GM12874 (cell line): ENCODE results near the gene KIF1B.

ENCODE experiments used
- CTCF ChIP-seq: IDR thresholded peaks from 2 replicates; pipeline ENCODE4 v1.5.1; 2011; ENCODE audit warnings: low read depth, mild to moderate bottlenecking, control low read depth, low read length, moderate library complexity; ENCODE audit not compliant: insufficient read depth

Gene KIF1B

GRCh38 chr1:10295481-10296085, 85.2 kb downstream of the KIF1B start:
- TF ChIP-seq CTCF, result no peak

GRCh38 chr1:10299151-10299550, 88.8 kb downstream of the KIF1B start:
- no peak for TF ChIP-seq CTCF

GRCh38 chr1:10302416-10302815, 92.0 kb downstream of the KIF1B start:
- no peak for TF ChIP-seq CTCF

GRCh38 chr1:10304295-10304694, 93.9 kb downstream of the KIF1B start:
- no peak for TF ChIP-seq CTCF

- TF ChIP-seq CTCF, result no peak
These were observed 96.1 kb downstream of the KIF1B start for GRCh38 chr1:10306435-10306834.

GRCh38 chr1:10308001-10308400, 97.6 kb downstream of the KIF1B start:
- TF ChIP-seq CTCF, result no peak

GRCh38 chr1:10309243-10310011, 99.1 kb downstream of the KIF1B start:
- no peak for TF ChIP-seq CTCF
